ENCODE measurements around the gene THAP4. TPM values are rescaled to one million over a fixed set of nuclear protein-coding genes. Genes with fewer than 3 reads are reported as not detected.

The THAP4 gene
- total RNA-seq, 4 donors from 2014 or later, result 27.3 to 61.2 (median 42.0) TPM

- TF ChIP-seq POLR2A (IDR thresholded peaks at IDR 0.05) (no peak), CTCF (IDR thresholded peaks at IDR 0.05) (no peak), EP300 (IDR thresholded peaks at IDR 0.05) (no peak)
- H3K4me1 ChIP-seq, result peaks cover 0 to 51% (median 28%) of the 10 kb centered on the region in 4 donors
- 19 to 20% methylated on average over 6 of the region's 6 CpGs for WGBS, 2 donors
- peak overlapping the region in 3 of 4 donors; percentile 96 to 100 (median 99) for H3K27ac ChIP-seq
- H3K9me3 ChIP-seq, result no peaks in the 10 kb centered on the region
- H3K27me3 ChIP-seq, result no peaks in the 10 kb centered on the region
- peaks cover 0 to 28% (median 0%) of the 10 kb centered on the region in 3 donors for H3K36me3 ChIP-seq
- DNase-seq (ENCODE audit: low spot score in 2 of 2), result no peak
- H3K4me3 ChIP-seq, result peak overlapping the region; percentile 75 to 96 (median 94)
Measured at GRCh38 chr2:241635756-241636155, 1.2 kb downstream of the THAP4 start.

DNA sequence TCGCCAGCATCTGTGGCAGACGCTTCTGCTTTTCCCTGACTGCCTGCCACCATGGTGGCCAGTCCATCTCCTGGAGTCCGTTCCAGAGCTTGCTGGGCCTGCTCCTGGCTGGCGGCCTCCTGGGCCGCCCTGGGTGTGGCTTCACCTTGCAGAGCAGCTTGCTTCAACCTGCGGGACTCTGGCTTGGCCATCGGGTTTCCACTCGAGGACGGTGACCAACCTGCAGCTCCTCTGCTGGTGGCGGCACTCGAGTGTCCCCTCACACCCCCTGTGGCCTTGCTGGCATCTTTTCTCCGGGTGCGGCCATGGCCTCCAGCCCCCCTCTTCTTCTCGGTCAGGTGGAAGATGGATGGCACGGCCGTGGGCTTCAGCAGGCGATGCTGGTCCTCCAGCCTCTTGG, 3.4 kb downstream of the THAP4 start:
- Histone ChIP-seq H3K27me3 (no peaks in the 10 kb centered on the region), H3K9me3 (no peaks in the 10 kb centered on the region), H3K36me3 (peaks cover 0 to 38% (median 0%) of the 10 kb centered on the region in 3 donors), H3K4me1 (peaks cover 0 to 46% (median 16%) of the 10 kb centered on the region in 4 donors), H3K27ac (no peak overlapping the region), H3K4me3 (no peak overlapping the region)
- TF ChIP-seq POLR2A (IDR thresholded peaks at IDR 0.05), result no peak
- no peak for DNase-seq (ENCODE audit: low spot score in 2 of 2)
- 94% methylated on average over 17 of the region's 17 CpGs for WGBS, 2 donors

DNA sequence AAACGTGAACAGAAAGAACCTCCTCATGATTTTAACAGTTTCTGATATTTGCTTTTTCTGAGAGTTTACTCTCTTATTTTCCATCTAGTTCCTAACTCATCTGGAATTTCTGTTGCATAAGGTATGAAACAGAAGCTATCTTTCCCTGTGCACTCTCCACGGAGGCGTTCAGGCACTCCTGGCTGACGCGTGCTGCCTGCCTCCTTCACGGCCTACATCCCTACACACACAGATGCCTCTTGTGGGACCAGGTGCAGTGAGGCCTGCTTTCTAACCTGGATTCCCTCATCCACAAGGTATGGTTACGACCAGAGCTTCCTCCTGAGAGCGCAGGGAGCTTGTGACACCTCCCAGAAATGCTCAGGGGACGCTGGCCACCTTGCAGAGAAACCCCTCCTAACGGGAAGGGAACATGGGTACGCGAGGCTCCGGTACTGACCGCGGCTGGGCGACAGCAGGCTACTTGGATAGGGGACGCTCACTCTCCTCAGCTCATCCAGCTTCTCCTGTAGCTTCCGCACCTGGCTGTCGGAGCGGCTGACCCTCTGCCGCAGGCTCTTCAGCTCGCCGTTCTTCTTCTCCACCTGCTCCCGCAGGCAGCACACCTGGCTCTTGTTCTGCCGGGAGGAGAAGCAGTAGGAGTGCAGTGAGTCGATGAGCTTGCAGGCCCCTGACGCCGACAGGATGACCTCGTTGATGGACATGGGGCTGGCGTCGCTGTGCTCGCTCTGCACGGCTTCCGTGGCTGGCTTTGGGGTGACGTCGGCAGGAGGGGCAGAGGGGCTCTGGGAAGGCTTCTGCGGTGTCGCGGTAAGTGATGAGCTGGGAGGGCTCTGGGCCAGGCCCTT, 4.3 kb downstream of the THAP4 start:
- no peak for DNase-seq (ENCODE audit: low spot score in 2 of 2)
- peaks cover 0 to 47% (median 11%) of the 10 kb centered on the region in 4 donors for H3K4me1 ChIP-seq
- H3K9me3 ChIP-seq, result no peaks in the 10 kb centered on the region
- no peak overlapping the region for H3K27ac ChIP-seq
- H3K36me3 ChIP-seq, result peaks cover 0 to 46% (median 0%) of the 10 kb centered on the region in 3 donors
- WGBS, 2 donors, result 94 to 96% methylated on average over 31 to 38 of the region's 39 CpGs
- no peaks in the 10 kb centered on the region for H3K27me3 ChIP-seq
- no peak overlapping the region for H3K4me3 ChIP-seq
- no peak for TF ChIP-seq CTCF (IDR thresholded peaks at IDR 0.05)
- no peak for TF ChIP-seq POLR2A (IDR thresholded peaks at IDR 0.05)
- TF ChIP-seq EP300 (IDR thresholded peaks at IDR 0.05), result no peak

- Histone ChIP-seq H3K27ac (peak overlapping the region in 2 of 4 donors; percentile 8 to 31), H3K4me1 (peaks cover 0 to 34% (median 0%) of the 10 kb centered on the region in 4 donors), H3K27me3 (no peaks in the 10 kb centered on the region), H3K4me3 (no peak overlapping the region), H3K36me3 (peaks cover 0 to 54% (median 0%) of the 10 kb centered on the region in 3 donors), H3K9me3 (no peaks in the 10 kb centered on the region)
- 55 to 59% methylated on average over 11 of the region's 11 CpGs for WGBS, 2 donors
- DNase-seq (ENCODE audit: low spot score in 2 of 2), result no peak
- TF ChIP-seq POLR2A (IDR thresholded peaks at IDR 0.05), result no peak
- no peak for TF ChIP-seq EP300 (IDR thresholded peaks at IDR 0.05)
- no peak for TF ChIP-seq CTCF (IDR thresholded peaks at IDR 0.05)
Measured at GRCh38 chr2:241629762-241630435, 7.1 kb downstream of the THAP4 start.

DNA sequence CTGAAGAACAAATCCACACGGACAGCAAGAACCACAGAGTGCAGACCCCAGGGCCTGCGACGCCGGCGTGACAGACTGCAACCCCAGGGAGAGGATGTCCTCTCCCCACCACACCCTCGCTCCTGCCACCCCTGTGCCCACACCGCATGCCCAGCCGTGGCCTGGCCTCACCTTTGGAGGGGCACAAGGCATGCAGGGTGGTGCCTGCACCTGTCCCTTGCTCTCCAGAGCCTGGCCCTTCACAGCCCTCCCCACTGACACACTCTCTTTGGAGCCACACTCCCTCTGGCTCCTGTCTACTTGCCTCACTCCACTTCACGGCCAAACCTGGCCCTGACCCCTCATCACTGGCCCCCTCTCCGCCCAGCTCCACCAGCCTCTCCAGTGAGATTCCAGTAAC, 9.3 kb downstream of the THAP4 start:
- no peak overlapping the region for H3K4me3 ChIP-seq
- H3K36me3 ChIP-seq, result peaks cover 0 to 51% (median 0%) of the 10 kb centered on the region in 3 donors
- H3K27ac ChIP-seq, result no peak overlapping the region
- H3K9me3 ChIP-seq, result no peaks in the 10 kb centered on the region
- no peaks in the 10 kb centered on the region for H3K27me3 ChIP-seq
- peaks cover 0 to 26% (median 0%) of the 10 kb centered on the region in 4 donors for H3K4me1 ChIP-seq
- TF ChIP-seq POLR2A (IDR thresholded peaks at IDR 0.05) (no peak), EP300 (IDR thresholded peaks at IDR 0.05) (no peak), CTCF (IDR thresholded peaks at IDR 0.05) (no peak)
- DNase-seq (ENCODE audit: low spot score in 2 of 2), result no peak
- 89% methylated on average over 8 to 10 of the region's 10 CpGs for WGBS, 2 donors

Data from tibial nerve (tissue), 4 donors.